Measurements from ENCODE around the gene C1QTNF5.

GRCh38 chr11:119362741-119363080 lies 22.0 kb upstream of the C1QTNF5 start:
- TF ChIP-seq POLR2A (IDR thresholded peaks at IDR 0.05; ENCODE audit: low read depth, low read length) (no peak), POLR2AphosphoS5 (IDR thresholded peaks at IDR 0.05; ENCODE audit: low read depth, low read length) (no peak)
